Calu3 (cell line): ENCODE results near the gene TMC8. TPM values are rescaled to one million over a fixed set of nuclear protein-coding genes. Genes with fewer than 3 reads are reported as not detected.
"Not testable (repeated sequence)": the region's sequence is repeated elsewhere in the genome, so short reads cannot be mapped to it uniquely, and the experiment has no call there.

Experiments used
- BruUV-seq: library from RNA; stranded (reverse); fragments of 400-500 nt; replicated peaks from 2 replicates; lab custom pipeline; 2021; lab: Mats Ljungman, UMichigan
- CTCF ChIA-PET: fragments of 300-600 bp; sonication (Branson Sonifier 250); formaldehyde crosslinking; loops from one replicate; lab custom pipeline; 2022; ENCODE audit warnings: antibody characterized with exemption; lab: Charles Lee
- DNase-seq: peaks from one replicate; pipeline ENCODE4 v3.0.0; 2022
- H3K27ac Mint-ChIP-seq: one replicate; pipeline ENCODE4 v1.8.0; 2022; ENCODE audit warnings: mixed read lengths; ENCODE audit not compliant: unreplicated experiment
- H3K27me3 Mint-ChIP-seq: one replicate; pipeline ENCODE4 v1.8.0; 2022; ENCODE audit warnings: mixed read lengths; ENCODE audit not compliant: unreplicated experiment
- H3K36me3 Mint-ChIP-seq: one replicate; pipeline ENCODE4 v1.8.0; 2022; ENCODE audit warnings: mild to moderate bottlenecking, moderate library complexity, mixed read lengths; ENCODE audit not compliant: insufficient read depth, unreplicated experiment
- H3K4me1 Mint-ChIP-seq: one replicate; pipeline ENCODE4 v1.8.0; 2022; ENCODE audit warnings: mild to moderate bottlenecking, low read depth, mixed read lengths; ENCODE audit not compliant: unreplicated experiment
- H3K4me3 Mint-ChIP-seq: one replicate; pipeline ENCODE4 v1.8.0; 2022; ENCODE audit warnings: mild to moderate bottlenecking, low read depth, moderate library complexity, mixed read lengths; ENCODE audit not compliant: unreplicated experiment
- H3K9me3 Mint-ChIP-seq: one replicate; pipeline ENCODE4 v1.8.0; 2022; ENCODE audit warnings: low read depth, mixed read lengths; ENCODE audit not compliant: unreplicated experiment
- intact Hi-C: fragments of 100-400 bp; cut with micrococcal nuclease; formaldehyde crosslinking; loops from one replicate; pipeline ENCODE4 v1.10.0; 2022; ENCODE audit not compliant: unreplicated experiment
- total RNA-seq: library from RNA; stranded (reverse); gene quantifications from 2 replicates; pipeline ENCODE4 v1.2.3, GENCODE V29; 2022
- TF ChIP-seq, protein P1 (sequence below): fragments of 200-600 bp; IDR thresholded peaks from one replicate; pipeline ENCODE4 v1.8.0; 2022; ENCODE audit warnings: antibody characterized with exemption; ENCODE audit not compliant: unreplicated experiment

Gene TMC8
- total RNA-seq, 1 experiment from 2014 or later: 1.1 TPM

GRCh38 chr17:78112518-78113471 is 17.8 kb upstream of the TMC8 start:
- no peaks in the 10 kb centered on the region for H3K9me3 Mint-ChIP-seq
- CTCF ChIA-PET: interaction anchor here (0.7 to 1.6 kb wide), 3 partner anchors 28 to 139 kb away, joined by 3 to 4 read pairs (median 4); partner anchors contain the start of genes AFMID and TK1
- H3K36me3 Mint-ChIP-seq: peaks cover 36% of the 10 kb centered on the region
- BruUV-seq: no TSS peak
- no peaks in the 10 kb centered on the region for H3K27me3 Mint-ChIP-seq
- peak overlapping the region; percentile 2 for H3K27ac Mint-ChIP-seq
- peaks cover 8% of the 10 kb centered on the region for H3K4me1 Mint-ChIP-seq
- intact Hi-C loops: loop anchor here (2.0 to 5.0 kb wide), 3 partner anchors 62 to 138 kb away; partner anchors contain the start of genes AFMID and TK1
- TF ChIP-seq, protein P1, sequence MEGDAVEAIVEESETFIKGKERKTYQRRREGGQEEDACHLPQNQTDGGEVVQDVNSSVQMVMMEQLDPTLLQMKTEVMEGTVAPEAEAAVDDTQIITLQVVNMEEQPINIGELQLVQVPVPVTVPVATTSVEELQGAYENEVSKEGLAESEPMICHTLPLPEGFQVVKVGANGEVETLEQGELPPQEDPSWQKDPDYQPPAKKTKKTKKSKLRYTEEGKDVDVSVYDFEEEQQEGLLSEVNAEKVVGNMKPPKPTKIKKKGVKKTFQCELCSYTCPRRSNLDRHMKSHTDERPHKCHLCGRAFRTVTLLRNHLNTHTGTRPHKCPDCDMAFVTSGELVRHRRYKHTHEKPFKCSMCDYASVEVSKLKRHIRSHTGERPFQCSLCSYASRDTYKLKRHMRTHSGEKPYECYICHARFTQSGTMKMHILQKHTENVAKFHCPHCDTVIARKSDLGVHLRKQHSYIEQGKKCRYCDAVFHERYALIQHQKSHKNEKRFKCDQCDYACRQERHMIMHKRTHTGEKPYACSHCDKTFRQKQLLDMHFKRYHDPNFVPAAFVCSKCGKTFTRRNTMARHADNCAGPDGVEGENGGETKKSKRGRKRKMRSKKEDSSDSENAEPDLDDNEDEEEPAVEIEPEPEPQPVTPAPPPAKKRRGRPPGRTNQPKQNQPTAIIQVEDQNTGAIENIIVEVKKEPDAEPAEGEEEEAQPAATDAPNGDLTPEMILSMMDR: peak; percentile 97
- DNase-seq: peak; percentile 89
- H3K4me3 Mint-ChIP-seq: no peak overlapping the region

GRCh38 chr17:78113804-78114785 is 16.5 kb upstream of the TMC8 start:
- Mint-ChIP-seq H3K9me3 (no peaks in the 10 kb centered on the region), H3K4me3 (no peak overlapping the region), H3K27me3 (no peaks in the 10 kb centered on the region), H3K4me1 (peaks cover 8% of the 10 kb centered on the region), H3K36me3 (peaks cover 29% of the 10 kb centered on the region), H3K27ac (no peak overlapping the region)
- intact Hi-C loops: loop anchor here (2.0 to 5.0 kb wide), 3 partner anchors 61 to 137 kb away; partner anchors contain the start of genes AFMID and TK1
- DNase-seq: no peak
- TF ChIP-seq, protein P1: no peak
- CTCF ChIA-PET: interaction anchor here (1.0 to 1.6 kb wide), 2 partner anchors 20 to 73 kb away, joined by 4 to 5 read pairs; partner anchors contain the start of genes AFMID and TK1
- BruUV-seq: no TSS peak

DNA sequence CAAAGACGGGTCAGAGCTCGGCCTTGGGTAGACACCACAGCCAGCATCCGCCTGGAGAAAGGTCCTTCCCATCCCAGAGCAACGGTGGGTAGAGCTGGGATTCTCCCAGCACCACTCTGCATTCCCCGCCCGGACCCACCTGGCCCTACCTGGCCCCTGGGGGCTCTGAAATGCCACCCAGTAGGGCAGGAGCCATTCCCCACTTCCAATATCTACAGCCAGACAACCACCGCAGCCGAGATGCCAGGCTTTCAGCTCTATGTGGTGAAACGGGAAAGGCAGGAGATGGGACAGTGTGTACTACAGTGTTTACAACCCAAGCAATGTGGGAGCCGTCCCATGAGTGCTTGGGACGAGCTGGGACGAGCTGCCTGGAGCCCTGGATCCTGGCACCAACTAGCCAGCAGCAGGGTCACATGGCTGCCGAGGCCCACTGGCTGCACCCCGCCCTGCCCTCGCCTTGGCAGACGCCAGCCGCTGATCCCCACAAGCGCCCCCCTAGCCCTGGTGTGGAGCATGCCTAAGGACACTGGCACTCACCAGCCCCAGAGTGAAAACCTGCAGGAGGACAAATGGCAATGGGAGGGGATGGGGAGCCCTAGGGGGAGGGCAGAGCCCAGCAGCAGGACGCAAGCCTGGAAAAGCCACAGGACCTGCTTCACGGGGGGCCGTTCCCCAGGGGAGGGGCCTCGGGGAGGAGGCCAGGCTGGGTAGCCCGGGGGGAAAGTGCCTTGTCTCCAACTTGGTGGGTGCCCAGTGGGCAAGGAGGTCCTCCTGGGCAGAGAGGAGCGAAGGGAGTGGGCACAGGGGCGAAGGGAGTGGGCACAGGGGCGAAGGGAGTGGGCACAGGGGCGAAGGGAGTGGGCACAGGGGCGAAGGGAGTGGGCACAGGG is 15.5 kb upstream of the TMC8 start:
- H3K36me3 Mint-ChIP-seq: peaks cover 29% of the 10 kb centered on the region
- TF ChIP-seq, protein P1: no peak
- no peaks in the 10 kb centered on the region for H3K9me3 Mint-ChIP-seq
- CTCF ChIA-PET: interaction anchor here (0.7 to 1.2 kb wide), 4 partner anchors 13 to 83 kb away, joined by 3 to 5 read pairs (median 4); no protein-coding TSS in a partner anchor
- H3K27me3 Mint-ChIP-seq: no peaks in the 10 kb centered on the region
- H3K4me1 Mint-ChIP-seq: peaks cover 8% of the 10 kb centered on the region
- intact Hi-C loops: loop anchor here (5.0 kb wide), 1 partner anchor 72 kb away; the partner anchor contains the start of genes AFMID and TK1
- H3K4me3 Mint-ChIP-seq: no peak overlapping the region
- BruUV-seq: no TSS peak
- H3K27ac Mint-ChIP-seq: no peak overlapping the region
- DNase-seq: no peak

DNA sequence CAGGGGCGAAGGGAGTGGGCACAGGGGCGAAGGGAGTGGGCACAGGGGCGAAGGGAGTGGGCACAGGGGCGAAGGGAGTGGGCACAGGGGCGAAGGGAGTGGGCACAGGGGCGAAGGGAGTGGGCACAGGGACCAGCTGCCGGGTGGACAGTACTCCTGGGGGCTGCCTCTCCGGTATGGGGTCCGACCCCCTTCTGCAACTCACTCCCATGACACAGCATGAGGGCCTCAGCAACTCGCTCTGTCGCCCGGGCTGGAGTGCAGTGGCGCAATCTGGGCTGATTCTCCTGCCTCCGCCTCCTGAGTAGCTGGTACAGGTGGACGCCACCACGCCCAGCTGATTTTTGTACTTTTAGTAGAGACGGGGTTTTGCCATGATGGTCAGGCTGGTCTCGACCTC is 14.8 kb upstream of the TMC8 start:
- H3K4me1 Mint-ChIP-seq, H3K4me3 Mint-ChIP-seq, H3K9me3 Mint-ChIP-seq, H3K27ac Mint-ChIP-seq, DNase-seq, BruUV-seq, intact Hi-C loops, H3K27me3 Mint-ChIP-seq: not testable (repeated sequence)
- H3K36me3 Mint-ChIP-seq: peaks cover 29% of the 10 kb centered on the region
- CTCF ChIA-PET: interaction anchor here (0.7 to 1.2 kb wide), 3 partner anchors 12 to 82 kb away, joined by 3 to 4 read pairs (median 3); no protein-coding TSS in a partner anchor
